Endothelial cell of umbilical vein (primary cell): ENCODE results near the gene IPO5. TPM values are rescaled to one million over a fixed set of nuclear protein-coding genes. Genes with fewer than 3 reads are reported as not detected.

Source experiments
- BruUV-seq: library from RNA; stranded (reverse); fragments of 400-500 nt; replicated peaks from 2 replicates; lab custom pipeline; 2021; lab: Mats Ljungman, UMichigan
- CTCF ChIA-PET: fragments of 300-600, 350-600 bp; sonication (Branson Sonifier 250); formaldehyde crosslinking; loops from one replicate; lab custom pipeline; 2021; ENCODE audit warnings: antibody characterized with exemption, inconsistent platforms; lab: Charles Lee
- POLR2A ChIA-PET: fragments of 300-600, 350-600 bp; sonication (Branson Sonifier 250); formaldehyde crosslinking; loops from one replicate; lab custom pipeline; 2021; ENCODE audit warnings: antibody characterized with exemption, inconsistent platforms; lab: Charles Lee
- DNase-seq: peaks from one replicate; pipeline ENCODE4 v3.0.0-alpha.2; 2011; ENCODE audit warnings: low read depth, low spot score
- FAIRE-seq: peaks from 2 replicates; lab custom pipeline; 2011; peaks lifted over from hg19 to GRCh38; lab: Jason Lieb, UNC
- H2AFZ ChIP-seq: 2 replicates; pipeline ENCODE4 v1.6.0; 2012; ENCODE audit warnings: low read depth, low read length, control low read depth, inconsistent platforms
- H3K27ac ChIP-seq: 2 replicates; pipeline ENCODE4 v1.5.1; 2011; ENCODE audit warnings: low read depth, mild to moderate bottlenecking, control low read depth, low read length, moderate library complexity; ENCODE audit not compliant: insufficient read depth
- H3K27me3 ChIP-seq, 2 experiments: 2 replicates each; pipeline versions ENCODE4 v1.6.0 to v1.6.1; 2011; ENCODE audit warnings: low read length in 2 of 2, mixed read lengths in 1 of 2; ENCODE audit not compliant: control insufficient read depth in 2 of 2, insufficient read depth in 2 of 2
- H3K36me3 ChIP-seq, 2 experiments: 2 replicates in 1 of 2; 3 replicates in 1 of 2; pipeline ENCODE4 v1.5.1; 2011; ENCODE audit warnings: low read length in 2 of 2, mild to moderate bottlenecking in 1 of 2, moderate library complexity in 1 of 2; ENCODE audit not compliant: control insufficient read depth in 2 of 2, insufficient read depth in 2 of 2; ENCODE audit errors: extremely low read depth in 1 of 2
- H3K4me1 ChIP-seq: 3 replicates; pipeline ENCODE4 v1.5.1; 2011; ENCODE audit warnings: mild to moderate bottlenecking, low read length; ENCODE audit not compliant: control insufficient read depth, insufficient read depth; ENCODE audit errors: extremely low read depth
- H3K4me2 ChIP-seq: 2 replicates; pipeline ENCODE4 v1.6.1; 2011; ENCODE audit warnings: low read length, control low read depth, mixed read lengths; ENCODE audit not compliant: insufficient read depth
- H3K4me3 ChIP-seq, 3 experiments: fragments of 200-600 bp in 1 of 3; sonication (generic), shearing (Covaris generic) in 1 of 3; replicated peaks in 1 of 3; 2 replicates each; pipeline ENCODE4 v1.5.1; 2011 to 2016; ENCODE audit warnings: control low read depth in 3 of 3, low read length in 3 of 3, mild to moderate bottlenecking in 2 of 3, inconsistent platforms in 1 of 3, low read depth in 1 of 3, moderate library complexity in 1 of 3; ENCODE audit not compliant: insufficient read depth in 1 of 3
- H3K79me2 ChIP-seq: 2 replicates; pipeline ENCODE4 v1.6.0; 2012; ENCODE audit warnings: low read length, inconsistent platforms; ENCODE audit not compliant: control insufficient read depth, insufficient read depth
- H3K9ac ChIP-seq: replicated peaks from 2 replicates; pipeline ENCODE3; 2011; ENCODE audit warnings: low read length, control low read depth; ENCODE audit not compliant: insufficient read depth; ENCODE audit errors: extremely low read depth
- H3K9me1 ChIP-seq: replicated peaks from 3 replicates; pipeline ENCODE4 v1.6.0; 2011; ENCODE audit warnings: mild to moderate bottlenecking, low read length; ENCODE audit not compliant: control insufficient read depth, insufficient read depth; ENCODE audit errors: extremely low read depth
- H3K9me3 ChIP-seq: replicated peaks from 2 replicates; pipeline ENCODE4 v1.5.1; 2012; ENCODE audit warnings: low read length, inconsistent platforms; ENCODE audit not compliant: control insufficient read depth, insufficient read depth
- H4K20me1 ChIP-seq: replicated peaks from 2 replicates; pipeline ENCODE3; 2011; ENCODE audit warnings: mild to moderate bottlenecking, low read length; ENCODE audit not compliant: control insufficient read depth, insufficient read depth; ENCODE audit errors: extremely low read depth
- CTCF ChIP-seq, 2 donors: IDR thresholded peaks; 1 replicate in 1 of 2; 2 replicates in 1 of 2; pipeline ENCODE4 v1.5.1; 2011; ENCODE audit warnings: low read length in 2 of 2, mild to moderate bottlenecking in 2 of 2, moderate library complexity in 2 of 2, control low read depth in 1 of 2, inconsistent platforms in 1 of 2, low read depth in 1 of 2; ENCODE audit not compliant: insufficient read depth in 1 of 2; ENCODE audit errors: extremely low read depth in 1 of 2
- EZH2 ChIP-seq: IDR thresholded peaks from 2 replicates; pipeline ENCODE4 v1.6.1; 2012; ENCODE audit warnings: borderline replicate concordance, low read depth, mild to moderate bottlenecking, moderate library complexity, low read length, inconsistent platforms; ENCODE audit not compliant: severe bottlenecking
- FOS ChIP-seq: IDR thresholded peaks from 2 replicates; pipeline ENCODE4 v1.6.1; 2011; ENCODE audit warnings: mild to moderate bottlenecking, low read length, moderate library complexity, borderline replicate concordance; ENCODE audit not compliant: insufficient read depth
- GATA2 ChIP-seq: IDR thresholded peaks from 2 replicates; pipeline ENCODE4 v1.7.0; 2011; ENCODE audit warnings: low read depth, mild to moderate bottlenecking, moderate library complexity, mixed read lengths, low read length; ENCODE audit not compliant: insufficient read length, insufficient read depth
- JUN ChIP-seq: IDR thresholded peaks from 2 replicates; pipeline ENCODE4 v1.6.1; 2011; ENCODE audit warnings: borderline replicate concordance, low read depth; ENCODE audit not compliant: insufficient read length, insufficient read depth
- MAX ChIP-seq: IDR thresholded peaks from 2 replicates; pipeline ENCODE4 v1.6.1; 2011; ENCODE audit not compliant: insufficient read depth, insufficient read length
- MYC ChIP-seq: IDR thresholded peaks from one replicate; pipeline ENCODE4 v1.6.1; 2011; ENCODE audit warnings: mild to moderate bottlenecking, low read depth, low read length
- POLR2A ChIP-seq: IDR thresholded peaks from 2 replicates; pipeline ENCODE4 v1.6.1; 2012; ENCODE audit warnings: low read depth, mild to moderate bottlenecking, control low read depth, low read length
- POLR2AphosphoS5 ChIP-seq: IDR thresholded peaks from 2 replicates; pipeline ENCODE4 v1.6.1; 2012; ENCODE audit warnings: low read depth, mild to moderate bottlenecking, control low read depth, low read length, moderate library complexity; ENCODE audit not compliant: insufficient read depth
- dilution Hi-C: fragments of 300-500 bp; cut with MboI; formaldehyde crosslinking; loops from one replicate; pipeline ENCODE4 v1.15.0; 2019; ENCODE audit warnings: low sequenced_read_pairs; ENCODE audit not compliant: extremely low pct_ligation_motif_present
- intact Hi-C: fragments of 100-400 bp; cut with micrococcal nuclease; formaldehyde crosslinking; loops from one replicate; pipeline ENCODE4 v1.10.0; 2022
- polyA plus RNA-seq, 4 experiments: library from polyadenylated mRNA; depleted of rRNA in 3 of 4; stranded (reverse) in 3 of 4; unstranded in 1 of 4; fragments of >200 nt; gene quantifications; 2 replicates each; pipeline versions ENCODE4 v1.2.1 to v1.2.3, GENCODE V29; 2011 to 2012; ENCODE audit warnings: missing spikeins in 1 of 4
- total RNA-seq: library from RNA; stranded (reverse); gene quantifications from 2 replicates; pipeline ENCODE4 v1.2.3, GENCODE V29; 2021

IPO5 gene
- total and polyA plus RNA-seq, 2 donors (not counting 3 experiments of a cell fraction or from before 2014, with no cell fraction given), result 50.4 to 183 TPM

GRCh38 chr13:97974773-97975172, 21.3 kb downstream of the IPO5 start:
- intact Hi-C loops, result loop anchor here (5.0 kb wide), 1 partner anchor 52 kb away; no protein-coding TSS in a partner anchor
- H4K20me1 ChIP-seq, result peaks cover 2% of the 10 kb centered on the region
- no peaks in the 10 kb centered on the region for H3K27me3 ChIP-seq
- TF ChIP-seq MAX (no peak), FOS (no peak), GATA2 (no peak), JUN (no peak), EZH2 (no peak), CTCF (IDR thresholded peaks at IDR 0.05; ENCODE audit: extremely low read depth in 1 of 2, insufficient read depth in 1 of 2, low read depth in 1 of 2, low read length in 2 of 2) (no peak), POLR2A (no peak), MYC (no peak), POLR2AphosphoS5 (no peak)
- no TSS peak for BruUV-seq
- H3K36me3 ChIP-seq, result no peaks in the 10 kb centered on the region
- H3K9ac ChIP-seq, result no peak overlapping the region
- CTCF ChIA-PET, result no interaction called here
- no peak overlapping the region for H3K4me2 ChIP-seq
- peaks cover 32% of the 10 kb centered on the region for H3K79me2 ChIP-seq
- H2AFZ ChIP-seq, result no peak overlapping the region
- POLR2A ChIA-PET, result interaction anchor here (0.6 kb wide), 1 partner anchor 103 kb away, joined by 3 read pairs; no protein-coding TSS in a partner anchor
- H3K9me1 ChIP-seq, result no peaks in the 10 kb centered on the region
- H3K4me1 ChIP-seq, result peaks cover 23% of the 10 kb centered on the region
- H3K4me3 ChIP-seq, result no peak overlapping the region
- dilution Hi-C loops, result no loop called here
- no peak for DNase-seq
- no peak overlapping the region for H3K27ac ChIP-seq
- H3K9me3 ChIP-seq, result no peaks in the 10 kb centered on the region
- no peak for FAIRE-seq
